ENCODE results near the gene BACH2.
A peak's percentile ranks its signal among the peaks of the same experiment; 100 is the strongest.

Gene BACH2

GRCh38 chr6:90274451-90275030 lies 22.1 kb downstream of the BACH2 start:
- DNase-seq, result no peak

GRCh38 chr6:90273863-90274262 lies 22.8 kb downstream of the BACH2 start:
- DNase-seq, result no peak

GRCh38 chr6:90272895-90273294 lies 23.7 kb downstream of the BACH2 start:
- DNase-seq, result no peak

- DNase-seq, result no peak
These were observed 24.8 kb downstream of the BACH2 start for GRCh38 chr6:90271831-90272230.

GRCh38 chr6:90269334-90269733 lies 27.3 kb downstream of the BACH2 start:
- no peak for DNase-seq

- no peak for DNase-seq
These were observed 28.5 kb downstream of the BACH2 start for GRCh38 chr6:90268178-90268577.

- no peak for DNase-seq
These were observed 29.6 kb downstream of the BACH2 start for GRCh38 chr6:90266905-90267621.

GRCh38 chr6:90264561-90264960 lies 32.1 kb downstream of the BACH2 start:
- DNase-seq, result no peak

- peak; percentile 71 for DNase-seq
These were observed 33.0 kb downstream of the BACH2 start for GRCh38 chr6:90263633-90264032.

- no peak for DNase-seq
These were observed 34.8 kb downstream of the BACH2 start for GRCh38 chr6:90261801-90262200.

GRCh38 chr6:90257486-90257738 lies 39.2 kb downstream of the BACH2 start:
- DNase-seq, result no peak

GRCh38 chr6:90256698-90257485 lies 39.8 kb downstream of the BACH2 start:
- DNase-seq, result peak; percentile 95

- peak; percentile 44 for DNase-seq
These were observed 43.0 kb downstream of the BACH2 start for GRCh38 chr6:90253631-90254030.

GRCh38 chr6:90251295-90251992 lies 45.2 kb downstream of the BACH2 start:
- no peak for DNase-seq

GRCh38 chr6:90250405-90250804 lies 46.2 kb downstream of the BACH2 start:
- DNase-seq, result no peak

- DNase-seq, result no peak
These were observed 47.2 kb downstream of the BACH2 start for GRCh38 chr6:90249458-90249857.

GRCh38 chr6:90249034-90249433 lies 47.6 kb downstream of the BACH2 start:
- peak; percentile 81 for DNase-seq

GRCh38 chr6:90247262-90247661 lies 49.4 kb downstream of the BACH2 start:
- no peak for DNase-seq

- no peak for DNase-seq
These were observed 55.3 kb downstream of the BACH2 start for GRCh38 chr6:90241229-90241880.

GRCh38 chr6:90238496-90239266 lies 58.0 kb downstream of the BACH2 start:
- no peak for DNase-seq

- DNase-seq, result no peak
These were observed 59.2 kb downstream of the BACH2 start for GRCh38 chr6:90237350-90237990.

GRCh38 chr6:90233994-90234393 lies 62.6 kb downstream of the BACH2 start:
- no peak for DNase-seq

Data from fibroblast of skin of right biceps (primary cell).